CD4-positive, alpha-beta T cell treated with Interleukin-4 for 1 hour (primary cell): Measurements from ENCODE around the gene P3H3.

Experiments
- DNase-seq, 2 donors: peaks; one replicate each; pipeline ENCODE4 v3.0.0-alpha.2; 2020 to 2022

The P3H3 gene

GRCh38 chr12:6827982-6828780 lies at the start of gene P3H3:
P3H3 (plus strand) TSS chr12:6828407; CDS start chr12:6828441, 34 bp downstream.
- no peak for DNase-seq

DNA sequence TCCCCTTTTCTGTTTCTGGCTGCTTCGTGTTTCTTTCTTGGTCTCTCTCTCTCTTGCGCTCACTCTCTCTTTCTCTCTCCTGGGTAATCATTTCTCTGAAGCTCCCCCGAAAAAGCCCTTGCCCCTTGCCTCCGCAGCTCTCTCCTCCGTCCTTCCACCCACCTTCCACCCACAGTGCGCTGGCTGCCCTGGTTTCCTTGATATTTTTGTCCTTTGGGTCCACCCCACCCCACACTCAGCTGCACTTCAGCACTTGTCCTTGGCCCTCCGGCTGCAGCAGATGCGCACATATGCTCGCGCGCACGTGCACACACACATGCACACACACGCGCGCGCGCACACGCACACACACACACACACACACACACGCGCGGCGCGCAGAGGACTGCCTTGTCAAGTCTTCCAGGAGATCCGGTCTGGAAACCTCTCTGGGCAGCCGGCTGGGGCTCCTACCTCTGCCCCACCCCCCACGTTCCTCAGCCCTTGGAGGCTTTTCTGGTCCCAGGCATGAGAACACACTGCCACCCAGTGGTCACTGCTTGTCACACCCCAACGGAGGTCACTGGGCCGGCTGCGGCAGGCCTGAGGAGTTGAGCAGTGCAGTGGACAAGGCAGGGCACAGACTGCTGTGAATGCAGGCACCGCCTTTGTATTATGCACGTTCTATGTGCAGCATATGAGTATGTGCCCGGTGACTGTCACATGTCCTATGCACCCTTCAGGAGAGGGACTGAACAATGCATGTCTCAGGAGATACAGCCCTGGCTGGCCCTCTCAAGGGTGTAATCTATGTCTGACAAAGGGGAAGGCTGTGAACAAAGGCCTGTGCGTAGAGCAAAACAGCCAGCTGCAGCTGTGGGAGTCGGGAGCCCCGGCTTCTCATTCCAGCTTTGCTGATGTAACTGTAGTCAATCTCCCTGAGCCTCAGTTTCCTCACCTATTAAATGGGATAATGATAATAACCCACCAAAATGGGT lies 49.3 kb upstream of the P3H3 start:
- DNase-seq, result peak; percentile 88 to 90

DNA sequence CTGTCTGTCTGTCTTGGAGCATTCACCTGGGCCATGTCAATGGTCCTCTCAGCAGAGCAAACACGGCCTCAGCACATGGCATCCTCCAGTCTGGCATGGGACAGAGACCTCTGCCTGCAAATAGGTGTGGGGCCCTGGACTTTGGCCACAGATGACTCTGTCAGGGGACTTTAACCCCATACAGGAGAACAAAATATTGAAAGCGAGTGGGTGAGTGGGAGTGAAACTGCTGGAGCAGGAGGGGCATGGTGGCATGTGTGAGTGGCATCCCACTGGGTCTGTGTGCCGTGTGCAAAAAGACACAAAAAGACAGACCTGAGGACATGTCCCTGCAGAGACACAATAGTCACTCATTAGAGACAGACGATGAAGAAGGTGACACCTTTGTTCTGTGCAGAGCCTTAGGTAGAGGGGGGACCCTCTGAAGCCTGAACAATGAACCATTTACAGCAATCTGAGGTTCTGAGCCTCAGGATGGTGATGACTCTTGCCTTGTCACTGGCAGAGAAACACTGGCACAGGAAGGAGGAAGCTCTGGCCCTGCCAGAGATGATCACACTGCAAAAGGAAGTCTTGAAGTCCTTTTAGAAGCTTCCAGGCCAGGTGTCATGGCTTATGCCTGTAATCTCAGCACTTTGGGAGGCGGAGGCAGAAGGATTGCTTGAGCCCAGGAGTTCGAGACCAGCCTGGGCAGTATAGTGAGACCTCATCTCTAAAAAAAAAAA lies 48.3 kb upstream of the P3H3 start:
- no peak for DNase-seq

- DNase-seq, result no peak
Observed at GRCh38 chr12:6780573-6780972, 47.6 kb upstream of the P3H3 start.

DNA sequence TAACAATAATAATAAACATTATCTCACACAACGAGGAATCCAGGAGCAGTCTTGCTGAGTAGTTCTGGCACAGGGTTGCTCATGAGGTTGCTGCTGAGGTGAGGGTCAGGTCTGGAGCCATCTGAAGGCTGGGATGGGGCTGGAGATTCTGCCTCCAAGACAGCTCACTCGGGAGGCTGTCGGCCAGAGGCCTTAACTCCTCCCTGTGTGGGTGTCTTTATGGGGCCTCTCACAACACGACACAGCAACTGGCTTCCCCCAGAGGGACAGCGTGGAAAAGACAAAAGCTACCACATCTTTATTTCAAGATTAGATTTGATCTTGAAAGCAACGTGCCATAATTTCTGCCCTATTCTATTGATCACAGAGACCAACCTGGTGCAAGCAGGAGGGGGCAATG lies 46.1 kb upstream of the P3H3 start:
- DNase-seq, result no peak

DNA sequence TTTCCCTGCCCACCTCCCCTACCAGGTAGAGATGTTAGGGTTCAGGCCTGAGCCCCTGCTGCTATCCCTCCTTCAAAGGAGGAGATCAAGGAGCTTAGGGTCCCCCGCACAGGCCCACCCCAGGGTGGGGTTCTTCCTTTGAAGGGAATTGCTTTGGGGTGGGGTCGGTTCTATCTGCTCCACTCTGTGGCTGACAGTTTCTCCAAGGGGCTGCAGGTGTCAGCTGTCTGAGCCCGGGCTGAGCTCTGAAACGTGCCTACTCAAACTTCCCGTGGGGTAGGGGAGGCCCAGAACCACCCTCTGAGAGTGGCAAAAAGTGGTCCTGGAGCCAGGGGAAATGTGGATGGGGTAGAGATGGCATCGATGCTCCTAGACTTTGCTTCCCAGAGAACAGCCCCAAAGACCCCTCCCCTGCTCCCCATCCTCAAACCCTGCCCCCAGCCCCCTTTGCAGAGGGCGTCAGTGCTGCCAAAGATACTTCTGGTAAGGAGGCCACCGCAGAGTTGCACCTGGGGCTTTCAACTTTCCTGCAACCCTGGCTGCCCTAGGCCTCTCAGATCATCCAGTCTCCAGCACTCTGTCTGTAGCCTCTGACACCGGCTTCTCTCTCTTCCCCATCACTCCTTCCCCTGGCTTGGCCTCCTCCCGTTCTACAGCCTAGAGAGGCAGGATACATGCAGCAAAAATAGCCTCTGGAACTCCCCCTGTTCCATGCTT lies 45.2 kb upstream of the P3H3 start:
- no peak for DNase-seq

GRCh38 chr12:6783828-6784227 lies 44.4 kb upstream of the P3H3 start:
- no peak for DNase-seq

- no peak for DNase-seq
Observed at GRCh38 chr12:6784296-6784695, 43.9 kb upstream of the P3H3 start.

DNA sequence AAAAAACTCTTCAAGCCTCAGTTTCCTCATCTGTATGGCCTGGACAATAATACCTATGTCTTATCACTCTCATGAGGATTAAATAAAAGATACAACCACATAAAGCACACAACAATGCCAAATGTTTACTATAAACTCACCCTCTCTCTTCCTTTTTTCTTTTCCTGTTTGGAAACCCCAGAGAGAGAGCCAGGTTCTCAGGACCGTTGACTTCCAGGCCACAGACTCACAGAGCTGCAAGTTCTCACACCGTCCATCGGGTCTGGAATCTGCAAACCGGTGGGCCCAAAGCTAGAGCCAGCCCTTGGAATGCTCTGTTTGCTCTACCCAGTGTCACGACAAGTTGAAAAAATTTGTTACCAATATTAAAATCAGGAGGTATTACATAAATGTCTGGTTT lies 43.4 kb upstream of the P3H3 start:
- DNase-seq, result no peak

- peak; percentile 30 to 45 for DNase-seq
Observed at GRCh38 chr12:6786416-6787094, 41.7 kb upstream of the P3H3 start.

DNA sequence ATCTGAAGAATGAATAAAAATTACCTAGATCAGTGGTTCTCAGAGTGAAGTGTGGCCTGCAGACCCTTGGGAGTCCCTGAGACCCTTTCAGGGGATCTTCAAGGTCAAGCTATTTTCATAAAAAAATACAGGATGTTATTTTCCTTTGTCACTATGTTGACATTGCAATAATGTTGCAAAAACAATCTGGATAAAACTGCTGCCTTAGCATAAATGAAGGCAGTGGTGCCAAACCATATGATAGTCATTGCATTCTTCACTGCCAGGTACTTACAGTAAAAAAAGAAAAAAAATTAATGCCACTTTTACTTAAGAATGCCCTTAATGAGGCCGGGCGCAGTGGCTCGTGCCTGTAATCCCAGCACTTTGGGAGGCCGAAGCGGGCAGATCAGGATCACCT lies 40.9 kb upstream of the P3H3 start:
- DNase-seq, result no peak

DNA sequence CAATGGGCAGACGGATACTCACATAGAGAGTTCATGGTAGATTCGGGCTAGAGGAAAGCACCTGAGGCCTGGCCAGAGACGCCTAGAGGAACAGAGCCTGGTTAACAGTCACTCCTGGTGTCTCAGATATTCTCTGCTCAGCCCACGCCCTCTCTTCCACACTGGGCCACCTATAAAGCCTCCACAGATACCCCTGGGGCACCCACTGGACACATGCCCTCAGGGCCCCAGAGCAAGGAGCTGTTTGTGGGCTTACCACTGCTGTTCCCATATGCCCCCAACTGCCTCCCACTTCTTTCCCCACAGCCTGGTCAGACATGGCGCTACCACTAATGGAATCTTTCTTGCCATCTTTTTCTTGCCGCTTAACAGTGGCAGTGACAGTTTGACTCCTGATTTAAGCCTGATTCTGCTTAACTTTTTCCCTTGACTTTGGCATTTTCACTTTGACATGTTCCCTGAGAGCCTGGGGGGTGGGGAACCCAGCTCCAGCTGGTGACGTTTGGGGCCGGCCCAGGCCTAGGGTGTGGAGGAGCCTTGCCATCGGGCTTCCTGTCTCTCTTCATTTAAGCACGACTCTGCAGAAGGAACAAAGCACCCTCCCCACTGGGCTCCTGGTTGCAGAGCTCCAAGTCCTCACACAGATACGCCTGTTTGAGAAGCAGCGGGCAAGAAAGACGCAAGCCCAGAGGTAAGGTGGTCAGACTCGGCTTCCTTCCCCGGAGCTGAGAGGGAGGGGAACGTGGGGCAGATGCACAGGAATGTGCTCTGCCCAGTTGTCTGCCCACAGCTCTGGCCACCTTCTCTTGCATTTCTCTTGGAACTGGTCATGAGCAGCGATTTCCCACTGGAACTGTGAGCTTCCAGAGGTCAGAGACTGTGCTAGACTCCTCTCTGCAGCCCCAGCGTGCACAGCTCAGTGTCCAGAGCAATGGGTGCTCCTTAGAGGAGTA lies 39.0 kb upstream of the P3H3 start, which contains the start of gene CD4:
CD4 (plus strand) TSS at position 557 of the 953 bp plus-strand sequence. CDS start 10,611 bp downstream, outside the sequence.
- DNase-seq, result peak; percentile 73 to 75

DNA sequence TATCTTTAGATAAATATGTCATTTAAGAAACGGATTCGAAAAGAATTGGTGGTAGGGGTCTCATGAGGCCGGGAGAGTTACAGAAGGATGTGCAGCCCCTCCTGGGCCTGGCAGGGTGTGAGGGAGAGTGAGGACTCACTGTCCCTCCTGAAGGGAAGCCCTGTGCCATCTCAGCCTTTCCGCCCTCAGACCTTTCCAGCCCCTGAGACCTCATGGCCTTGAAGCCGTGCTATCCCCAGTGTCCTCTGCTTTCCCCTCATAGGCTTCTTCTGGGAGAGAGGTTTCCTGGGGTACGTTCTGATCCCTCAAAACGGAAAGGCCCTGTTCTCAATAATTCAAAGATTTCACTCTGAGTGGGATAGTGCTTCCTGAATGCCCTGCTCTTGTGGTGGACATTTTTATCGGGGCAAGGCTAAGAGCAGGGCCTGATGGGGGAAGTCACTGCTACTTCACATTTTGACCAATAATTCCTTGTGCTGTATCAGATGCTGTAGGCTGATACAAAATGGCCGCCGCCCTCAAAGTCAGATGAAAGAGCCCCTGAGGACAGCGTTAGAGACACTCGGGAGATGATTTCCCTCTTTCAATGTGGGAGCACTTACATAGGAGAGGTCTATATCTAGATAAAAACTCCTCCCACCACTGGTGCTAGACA lies 37.6 kb upstream of the P3H3 start:
- DNase-seq, result peak; percentile 22 to 55

DNA sequence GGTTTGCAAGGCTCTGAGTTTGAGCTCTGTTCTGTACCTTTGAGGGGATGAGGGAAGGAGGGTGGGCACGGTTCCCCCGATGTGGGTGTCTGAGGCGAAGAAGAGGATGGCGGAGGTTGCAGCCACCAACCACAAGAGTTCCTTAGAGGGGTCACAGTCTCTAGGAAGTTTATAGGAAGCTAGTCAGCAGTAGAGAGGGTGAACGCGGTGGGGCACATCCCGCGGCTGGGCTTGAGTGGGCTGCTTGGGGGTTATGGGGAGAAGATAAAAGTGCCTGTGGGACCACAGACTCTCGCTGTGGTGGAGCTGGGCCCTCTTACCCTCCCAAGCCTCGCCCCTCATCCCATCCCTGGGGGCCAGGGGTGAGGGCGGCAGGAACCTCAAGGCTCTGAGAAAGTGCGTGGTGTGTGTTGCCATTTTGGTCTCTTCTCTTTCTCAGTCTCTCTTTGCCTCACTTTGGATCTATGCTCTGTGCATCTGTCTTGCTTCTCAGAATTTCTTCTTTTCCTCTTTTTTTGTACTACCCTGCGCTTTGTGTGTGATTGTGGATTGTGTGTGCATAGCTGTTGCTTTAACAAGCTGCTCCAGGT lies 36.2 kb upstream of the P3H3 start:
- DNase-seq, result no peak

GRCh38 chr12:6792522-6793201 lies 35.5 kb upstream of the P3H3 start:
- DNase-seq, result peak; percentile 51 to 60

GRCh38 chr12:6795088-6795487 lies 33.1 kb upstream of the P3H3 start:
- no peak for DNase-seq

GRCh38 chr12:6796576-6796975 lies 31.6 kb upstream of the P3H3 start:
- DNase-seq, result no peak

DNA sequence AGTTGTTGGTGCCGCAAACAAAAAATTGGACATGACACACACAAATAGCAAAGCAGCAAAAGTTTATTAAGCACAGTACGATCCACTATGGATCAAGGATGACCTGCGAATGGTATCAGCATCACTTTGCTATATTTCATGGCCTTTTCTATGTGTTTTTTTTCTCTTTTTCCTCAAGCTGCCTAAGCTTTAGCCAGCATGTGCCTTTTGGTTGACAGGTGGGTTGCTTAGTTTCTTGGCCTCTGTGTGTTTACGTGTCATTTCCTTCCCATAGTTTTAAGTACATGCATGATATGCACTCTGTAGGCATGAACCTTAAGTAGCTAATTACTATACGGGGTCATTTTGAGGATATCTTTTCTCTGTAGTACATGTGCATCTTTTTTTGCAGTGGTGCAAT lies 29.1 kb upstream of the P3H3 start:
- no peak for DNase-seq

DNA sequence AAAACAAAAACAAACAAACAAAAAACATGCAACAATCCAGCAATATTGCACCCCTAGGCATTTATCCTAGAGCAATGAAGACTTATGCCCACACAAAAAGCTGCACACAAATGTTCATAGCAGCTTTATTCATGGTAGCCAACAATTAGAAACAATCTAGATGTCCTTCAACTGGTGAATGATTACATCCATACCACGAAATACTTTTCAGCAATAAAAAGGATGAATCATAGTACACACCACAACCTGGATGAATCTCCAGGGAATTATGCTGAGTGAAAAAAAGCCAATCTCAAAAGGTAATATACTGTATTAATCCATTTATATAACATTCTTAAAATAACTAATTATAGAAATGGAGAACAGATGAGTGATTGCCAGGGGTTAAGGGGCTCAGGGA lies 21.0 kb upstream of the P3H3 start:
- no peak for DNase-seq
